DMS 273 (cell line): ENCODE data around the gene PPP6R3.
A peak's percentile ranks its signal among the peaks of the same experiment; 100 is the strongest.

Source experiments
- DNase-seq: peaks from one replicate; lab custom pipeline; 2025; ENCODE audit not compliant: unreplicated experiment; lab: John Stamatoyannopoulos, UW

PPP6R3 gene

GRCh38 chr11:68488623-68489022, 28.1 kb downstream of the PPP6R3 start:
- DNase-seq = no peak

DNA sequence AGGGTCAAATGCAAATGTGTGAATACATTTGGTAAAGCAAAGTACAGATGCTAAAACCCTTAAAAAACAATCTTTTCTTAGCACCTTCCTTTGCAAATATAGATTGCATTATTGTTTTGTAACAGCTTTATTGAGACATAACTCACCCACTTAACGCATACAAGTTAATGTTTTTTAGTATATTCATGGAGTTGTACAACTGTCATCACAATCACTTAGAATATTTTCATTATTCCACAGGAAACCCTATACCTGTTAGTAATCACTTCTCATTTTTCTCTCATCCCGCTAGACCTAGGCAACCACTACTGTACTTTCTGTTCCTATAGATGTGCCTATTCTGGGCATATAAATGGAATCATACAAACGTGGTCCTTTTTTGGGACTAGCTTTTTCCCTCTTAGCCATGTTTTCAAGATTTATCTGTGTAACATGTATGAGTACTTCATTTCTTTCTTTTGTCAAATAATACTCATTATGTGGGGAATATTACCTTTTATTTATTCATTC, 34.7 kb downstream of the PPP6R3 start:
- DNase-seq = no peak

GRCh38 chr11:68495872-68496271, 35.3 kb downstream of the PPP6R3 start:
- DNase-seq = no peak

DNA sequence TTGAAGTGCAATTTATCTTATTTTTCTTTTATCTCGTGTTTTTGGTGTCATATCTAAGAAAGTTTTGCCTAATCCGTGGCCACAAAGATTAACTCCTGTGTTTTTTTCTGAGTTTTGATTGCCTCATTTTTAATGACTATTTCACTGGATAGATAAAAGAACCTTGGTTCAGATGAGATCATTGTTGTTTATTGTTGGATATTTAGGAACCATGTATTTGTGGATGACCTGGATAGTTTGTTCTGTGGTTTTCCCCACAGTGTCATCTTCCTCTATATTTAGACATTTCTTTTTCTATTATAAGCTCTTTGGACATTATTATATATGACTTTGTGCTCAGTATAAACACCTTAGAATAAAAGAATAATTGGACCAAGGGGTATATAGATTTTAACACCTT, 37.2 kb downstream of the PPP6R3 start:
- DNase-seq = no peak

GRCh38 chr11:68498321-68498720, 37.8 kb downstream of the PPP6R3 start:
- no peak for DNase-seq

DNA sequence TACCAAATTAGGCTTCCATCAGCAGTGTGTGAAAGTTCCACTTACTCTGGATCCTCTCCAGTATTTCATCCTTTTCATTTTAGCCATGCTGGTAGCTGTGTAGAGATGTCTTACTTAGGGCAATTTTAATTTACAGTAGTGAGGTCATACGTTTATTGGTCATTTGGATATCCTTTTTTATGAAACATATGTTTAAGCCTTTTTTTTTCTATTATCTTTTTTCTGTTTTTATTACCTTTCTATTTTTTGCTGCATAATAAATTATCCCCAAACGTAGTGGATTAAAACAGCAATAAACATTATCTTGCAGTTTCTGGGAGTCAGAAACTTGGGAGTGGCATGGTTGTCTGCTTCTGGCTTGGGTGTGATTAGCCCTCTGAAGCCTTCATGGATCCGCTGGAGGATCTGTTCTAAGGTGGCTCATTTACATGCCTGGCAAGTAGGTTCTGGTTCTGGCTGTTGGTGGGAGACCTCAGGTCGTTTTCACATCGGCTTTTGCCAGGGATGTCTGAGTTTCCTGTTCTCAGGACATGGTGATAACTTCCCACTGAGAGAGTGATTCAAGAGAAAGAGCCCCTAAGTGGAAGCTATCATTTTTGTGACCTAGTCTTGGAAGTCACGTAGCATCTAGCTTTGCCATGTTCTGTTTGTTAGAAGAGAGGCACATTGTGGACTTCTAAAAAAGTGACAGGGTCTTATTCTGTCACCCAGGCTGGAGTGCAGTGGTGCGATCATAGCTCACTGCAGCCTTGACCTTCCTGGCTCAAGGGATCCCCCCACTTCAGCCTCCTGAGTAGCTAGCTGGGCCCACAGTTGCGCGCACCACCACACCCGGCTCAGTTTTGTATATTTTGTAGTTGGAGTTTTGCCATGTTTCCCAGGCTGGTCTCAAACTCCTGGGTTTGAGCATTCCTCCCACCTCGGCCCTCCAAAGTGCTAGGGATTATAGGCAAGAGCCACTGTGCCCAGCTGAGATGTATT, 38.6 kb downstream of the PPP6R3 start:
- DNase-seq = no peak

DNA sequence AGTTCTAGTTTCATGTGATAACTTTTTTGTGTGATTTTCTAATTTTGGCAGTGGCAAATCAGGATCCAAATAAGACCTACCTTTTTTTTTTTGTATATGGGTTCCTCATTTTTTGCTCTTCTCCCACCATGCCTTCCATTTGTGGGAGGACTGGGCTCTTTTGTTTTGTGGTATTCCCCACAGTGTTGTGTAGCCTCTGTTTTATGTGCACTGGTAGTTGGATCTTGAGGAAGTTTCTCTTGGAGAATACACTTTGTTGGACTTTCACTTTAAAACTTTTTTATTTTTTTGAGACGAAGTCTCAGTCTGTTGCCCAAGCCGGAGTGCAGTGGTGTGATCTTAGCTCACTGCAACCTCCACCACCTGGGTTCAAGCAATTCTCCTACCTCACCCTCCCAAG, 39.7 kb downstream of the PPP6R3 start:
- no peak for DNase-seq

- DNase-seq = no peak
These were observed 41.3 kb downstream of the PPP6R3 start for GRCh38 chr11:68501813-68502212.

DNA sequence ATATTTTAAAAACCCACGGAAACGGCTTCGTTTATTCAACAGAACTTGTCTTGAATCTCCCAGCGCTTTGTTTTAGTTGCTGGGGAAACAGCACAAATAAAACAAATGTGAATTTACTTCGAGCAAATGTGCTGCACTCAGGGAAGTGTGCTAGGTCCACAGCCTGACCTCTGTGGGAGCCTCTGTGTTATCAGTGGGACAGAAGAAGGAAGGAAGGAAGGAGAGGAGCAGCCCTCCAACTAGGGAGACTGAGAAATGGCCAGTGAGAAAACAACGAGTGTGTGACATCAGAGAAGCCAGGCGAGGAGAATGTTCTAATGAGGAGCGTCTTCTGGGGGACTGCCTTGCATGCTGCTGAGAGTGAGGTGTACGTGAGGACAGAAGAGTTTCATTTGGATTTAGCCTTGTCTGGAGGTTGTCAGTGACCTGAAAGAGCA, 42.7 kb downstream of the PPP6R3 start:
- no peak for DNase-seq

DNA sequence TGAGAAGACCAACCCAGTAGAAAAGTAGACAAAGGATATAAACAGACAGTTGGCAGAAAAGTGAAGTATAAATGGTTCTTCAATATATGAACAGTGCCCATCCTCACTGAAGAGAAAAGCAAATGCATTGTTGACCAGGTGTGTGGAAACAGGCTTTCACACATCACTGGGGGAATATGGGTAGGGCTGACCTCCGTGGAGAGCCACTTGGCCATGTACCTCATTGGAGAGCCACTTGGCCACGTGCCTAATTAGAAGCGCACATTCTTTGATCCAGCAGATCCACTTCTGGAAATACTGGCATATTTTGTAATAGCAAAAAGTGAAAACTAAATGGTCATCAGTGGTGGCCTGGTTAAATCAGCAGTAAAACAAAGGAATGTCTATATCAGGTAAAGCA, 43.2 kb downstream of the PPP6R3 start:
- DNase-seq = no peak

GRCh38 chr11:68504432-68505066, 44.0 kb downstream of the PPP6R3 start:
- DNase-seq = peak; percentile 19

- DNase-seq = no peak
These were observed 45.0 kb downstream of the PPP6R3 start for GRCh38 chr11:68505596-68505995.

DNA sequence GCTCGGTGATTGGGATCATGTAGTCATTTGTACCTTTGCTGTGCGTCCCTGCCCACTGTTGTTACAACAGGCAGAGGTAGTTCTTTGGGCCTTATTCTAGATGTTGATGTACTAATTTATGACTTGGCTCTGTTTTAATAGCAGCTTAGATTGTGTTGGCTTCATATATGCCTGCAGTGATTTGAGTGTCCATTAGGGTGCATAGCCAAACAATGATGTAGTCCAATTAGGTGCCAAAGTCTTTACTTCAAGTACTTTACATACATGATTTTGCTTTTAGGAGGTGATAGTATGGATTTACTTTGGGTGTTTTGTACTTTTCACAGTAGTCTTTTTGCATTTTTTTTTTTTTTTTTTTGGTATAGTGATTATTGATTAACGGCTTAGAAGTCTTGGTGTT, 46.4 kb downstream of the PPP6R3 start:
- peak; percentile 14 for DNase-seq

DNA sequence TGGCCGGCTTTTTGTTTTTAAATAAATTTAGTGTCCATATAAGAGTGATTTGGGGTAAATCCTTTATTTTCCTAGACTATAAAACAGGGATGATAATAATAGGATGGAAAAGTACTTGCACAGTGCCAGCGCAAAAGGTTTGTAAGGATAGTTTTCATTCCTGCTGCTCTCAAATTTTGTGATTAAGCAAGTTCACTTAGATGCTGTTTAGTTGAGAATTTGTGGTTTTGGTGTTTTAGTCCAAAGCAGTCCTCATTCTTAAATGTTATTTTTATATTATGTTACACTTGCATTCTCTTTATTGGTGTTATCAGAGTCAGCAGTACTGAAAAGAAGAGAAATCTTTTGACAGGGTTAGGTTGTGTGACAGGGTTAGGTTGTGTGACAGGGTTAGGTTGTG, 47.9 kb downstream of the PPP6R3 start:
- no peak for DNase-seq

- no peak for DNase-seq
These were observed 48.5 kb downstream of the PPP6R3 start for GRCh38 chr11:68509066-68509465.

- no peak for DNase-seq
These were observed 53.5 kb downstream of the PPP6R3 start for GRCh38 chr11:68513930-68514487.

- no peak for DNase-seq
These were observed 56.7 kb downstream of the PPP6R3 start for GRCh38 chr11:68517121-68517741.

GRCh38 chr11:68518191-68518590, 57.6 kb downstream of the PPP6R3 start:
- DNase-seq = no peak

DNA sequence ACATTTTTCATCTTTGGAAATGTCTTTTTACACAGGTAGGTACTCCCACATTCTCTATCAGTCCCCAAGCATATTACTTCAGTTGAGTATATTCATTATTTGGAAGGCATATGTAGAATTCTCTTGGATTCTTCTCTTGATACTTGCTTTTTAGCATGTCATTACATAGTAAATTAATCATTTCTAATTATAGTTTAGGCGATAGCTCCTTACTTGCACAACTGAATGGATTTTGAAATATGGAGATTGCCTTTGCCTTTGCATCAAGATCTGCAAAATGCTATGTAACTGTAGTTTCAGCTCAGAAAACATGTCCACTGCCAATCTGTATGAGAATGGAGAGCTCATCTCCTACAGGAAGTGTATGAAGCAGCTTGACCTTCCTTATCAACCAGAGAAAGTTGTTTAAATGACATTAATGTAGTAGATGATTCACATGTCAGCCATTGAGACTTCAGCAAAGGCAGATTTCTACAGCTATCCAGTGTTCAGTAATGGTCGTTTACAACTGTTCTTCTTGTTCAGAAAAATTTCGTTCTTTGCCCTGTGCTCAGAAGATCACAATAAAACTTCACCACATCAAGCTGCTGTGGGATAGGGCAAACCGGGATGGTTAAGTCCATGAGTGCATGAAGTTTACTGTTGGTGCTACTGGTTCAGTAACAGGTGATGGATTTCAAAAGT, 61.6 kb downstream of the PPP6R3 start:
- DNase-seq = no peak

DNA sequence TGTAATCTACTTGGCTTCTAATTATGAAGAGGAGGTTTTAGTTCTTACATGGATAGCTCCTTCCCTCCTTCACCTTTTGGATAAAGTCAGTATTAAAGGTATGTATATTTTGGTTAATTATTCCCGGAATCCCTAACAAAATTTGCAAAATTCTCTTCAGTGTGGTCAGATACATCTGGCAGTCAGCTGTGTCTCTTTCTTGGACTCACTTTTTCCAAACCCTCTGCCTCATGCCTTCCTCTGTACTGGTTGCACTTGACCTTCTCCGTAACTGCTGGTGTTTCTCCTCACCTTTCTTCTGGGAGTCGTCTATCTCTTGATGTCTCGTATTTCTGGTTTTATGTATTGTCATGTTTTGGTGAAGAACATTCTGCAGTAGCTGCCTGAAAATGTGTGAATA, 62.5 kb downstream of the PPP6R3 start:
- no peak for DNase-seq

DNA sequence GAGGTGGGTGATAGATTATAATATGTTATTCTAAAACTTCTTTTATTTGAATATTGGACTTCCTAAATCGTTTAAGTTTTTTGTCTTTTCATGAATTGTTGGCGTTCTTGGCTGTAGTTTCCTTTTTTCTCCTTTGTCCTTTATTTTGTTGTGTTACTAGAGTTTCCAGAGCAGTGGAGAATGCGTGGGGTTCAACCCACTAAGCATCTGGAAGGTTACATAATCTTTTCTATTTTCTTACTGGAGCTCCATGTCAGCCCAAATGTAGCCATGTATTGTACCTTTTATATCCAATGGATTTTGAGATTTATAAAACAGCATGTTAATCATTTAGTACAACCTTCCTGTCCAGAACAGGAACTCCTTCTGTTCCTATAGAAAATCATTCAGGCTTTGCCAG, 63.2 kb downstream of the PPP6R3 start:
- DNase-seq = no peak
